EH (cell line): ENCODE measurements around the gene AGER.
"Not testable (repeated sequence)": the region's sequence is repeated elsewhere in the genome, so short reads cannot be mapped to it uniquely, and the experiment has no call there.

Experiments used
- DNase-seq: peaks from one replicate; pipeline ENCODE4 v3.0.0-alpha.2; 2015; ENCODE audit warnings: low read depth

The AGER gene

GRCh38 chr6:32184084-32184640 is at the start of gene AGER:
Gene AGER, minus strand, starts transcription at chr6:32184253. Its CDS starts 31 bp downstream, at chr6:32184222.
- no peak for DNase-seq

- DNase-seq = no peak
These were observed 42.4 kb upstream of the AGER start for GRCh38 chr6:32226434-32226833.

GRCh38 chr6:32224696-32225095 is 40.6 kb upstream of the AGER start:
- no peak for DNase-seq

- DNase-seq = no peak
These were observed 39.5 kb upstream of the AGER start, which contains the start of gene NOTCH4 for GRCh38 chr6:32223258-32224235. Gene NOTCH4, minus strand, starts transcription at chr6:32224067. Its CDS starts 139 bp downstream, at chr6:32223928.

GRCh38 chr6:32222333-32223230 is 38.5 kb upstream of the AGER start:
- no peak for DNase-seq

- DNase-seq = no peak
These were observed 36.0 kb upstream of the AGER start for GRCh38 chr6:32220021-32220420.

- DNase-seq = no peak
These were observed 34.1 kb upstream of the AGER start for GRCh38 chr6:32218167-32218566.

- no peak for DNase-seq
These were observed 32.9 kb upstream of the AGER start for GRCh38 chr6:32216998-32217397.

GRCh38 chr6:32216285-32216684 is 32.2 kb upstream of the AGER start:
- no peak for DNase-seq

- no peak for DNase-seq
These were observed 31.6 kb upstream of the AGER start for GRCh38 chr6:32215617-32216016.

GRCh38 chr6:32214126-32214525 is 30.1 kb upstream of the AGER start:
- DNase-seq = no peak

GRCh38 chr6:32213649-32214048 is 29.6 kb upstream of the AGER start:
- DNase-seq = no peak

- DNase-seq = no peak
These were observed 28.2 kb upstream of the AGER start for GRCh38 chr6:32212076-32212760.

GRCh38 chr6:32211432-32211831 is 27.4 kb upstream of the AGER start:
- not testable (repeated sequence) for DNase-seq

GRCh38 chr6:32210191-32210601 is 26.1 kb upstream of the AGER start:
- no peak for DNase-seq

- DNase-seq = no peak
These were observed 24.9 kb upstream of the AGER start for GRCh38 chr6:32208996-32209395.

GRCh38 chr6:32204268-32204715 is 20.2 kb upstream of the AGER start:
- DNase-seq = no peak

GRCh38 chr6:32203426-32204267 is 19.6 kb upstream of the AGER start:
- no peak for DNase-seq

GRCh38 chr6:32202186-32202585 is 18.1 kb upstream of the AGER start:
- no peak for DNase-seq

- no peak for DNase-seq
These were observed 16.8 kb upstream of the AGER start for GRCh38 chr6:32200711-32201475.
